NCI-H2107 treated with DMSO at 0.1 percent for 48 hours (cell line): Measurements from ENCODE around the gene IL6R.
"Not testable (repeated sequence)": the region's sequence is repeated elsewhere in the genome, so short reads cannot be mapped to it uniquely, and the experiment has no call there.

Experiments
- DNase-seq: peaks from one replicate; lab custom pipeline; 2025; ENCODE audit not compliant: unreplicated experiment; lab: John Stamatoyannopoulos, UW

IL6R gene

GRCh38 chr1:154404984-154405746 lies at the start of gene IL6R:
Gene IL6R (plus strand): TSS chr1:154405343. CDS start chr1:154405630, 287 bp downstream.
- DNase-seq = peak; percentile 7

DNA sequence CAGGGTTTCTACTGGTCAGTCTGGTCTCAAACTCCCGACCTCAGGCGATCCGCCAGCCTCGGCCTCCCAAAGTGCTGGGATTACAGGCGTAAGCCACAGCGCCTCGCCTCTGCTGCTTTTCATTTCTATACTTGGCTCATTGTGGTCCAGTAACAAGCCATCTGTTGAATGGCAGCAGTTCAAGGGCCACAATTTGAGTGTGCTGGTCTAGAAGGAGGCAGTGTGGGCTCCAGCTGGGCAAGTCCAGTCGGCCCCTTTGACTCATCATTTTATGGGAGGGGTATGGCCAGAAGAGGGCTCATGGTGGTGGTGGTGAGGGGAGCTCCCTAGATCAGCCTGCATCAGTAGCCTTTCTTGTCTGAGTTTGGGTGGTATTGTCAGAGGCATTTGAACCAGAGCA lies 46.6 kb upstream of the IL6R start:
- no peak for DNase-seq

DNA sequence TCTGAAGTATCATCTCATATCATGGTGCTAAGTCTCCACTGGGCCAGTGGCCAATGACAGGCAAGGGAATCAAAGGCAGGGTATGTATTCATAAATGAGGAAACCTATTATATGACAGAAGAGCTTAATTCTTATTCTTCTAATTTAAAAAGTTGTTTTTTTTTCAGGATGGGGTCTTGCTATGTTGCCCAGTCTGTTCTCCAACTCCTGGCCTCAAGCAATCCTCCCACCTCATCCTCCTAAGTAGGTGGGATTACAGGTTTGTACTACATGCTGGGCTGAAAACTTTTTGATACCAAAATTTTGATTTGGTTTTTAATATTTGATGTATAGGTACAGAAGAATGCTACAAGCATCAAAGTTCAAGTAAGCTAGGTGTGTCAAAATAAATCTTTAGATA lies 44.9 kb upstream of the IL6R start:
- no peak for DNase-seq

DNA sequence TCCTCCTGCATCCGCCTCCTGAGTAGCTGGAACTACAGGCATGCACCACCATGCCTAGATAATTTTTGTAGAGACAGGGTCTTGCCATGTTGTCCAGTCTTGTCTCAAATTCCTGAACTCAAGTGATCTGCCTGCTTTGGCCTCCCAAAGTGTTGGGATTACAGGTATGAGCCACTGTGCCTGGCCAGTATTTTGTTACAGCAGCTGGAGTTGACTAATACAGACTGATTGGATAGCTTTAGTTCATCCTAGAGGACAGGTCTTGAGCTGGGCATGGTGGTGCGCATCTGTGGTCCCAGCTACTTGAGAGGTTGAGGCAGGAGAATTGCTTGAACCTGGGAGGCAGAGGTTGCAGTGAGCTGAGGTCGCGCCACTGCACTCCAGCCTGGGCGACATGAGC lies 44.3 kb upstream of the IL6R start:
- DNase-seq = not testable (repeated sequence)

DNA sequence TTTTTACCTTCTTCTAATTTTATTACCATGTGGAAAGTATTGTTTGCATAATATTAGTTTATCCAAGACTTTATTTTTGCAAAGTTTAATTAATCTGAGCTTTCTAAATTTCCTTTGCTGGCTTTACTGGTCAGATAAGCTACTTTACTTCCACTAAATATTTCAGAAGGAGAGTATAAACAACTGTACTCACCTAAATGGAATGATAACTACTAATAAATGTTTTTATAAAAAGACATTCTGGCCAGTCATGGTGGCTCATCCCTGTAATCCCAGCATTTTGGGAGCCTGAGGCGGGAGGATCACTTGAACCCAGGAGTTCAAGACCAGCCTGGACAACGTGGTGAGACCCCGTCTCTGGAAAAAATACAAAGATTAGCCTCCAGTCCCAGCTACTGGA lies 43.8 kb upstream of the IL6R start:
- no peak for DNase-seq

GRCh38 chr1:154371436-154371835 lies 33.7 kb upstream of the IL6R start:
- DNase-seq = no peak

GRCh38 chr1:154373777-154374357 lies 31.3 kb upstream of the IL6R start:
- DNase-seq = not testable (repeated sequence)

DNA sequence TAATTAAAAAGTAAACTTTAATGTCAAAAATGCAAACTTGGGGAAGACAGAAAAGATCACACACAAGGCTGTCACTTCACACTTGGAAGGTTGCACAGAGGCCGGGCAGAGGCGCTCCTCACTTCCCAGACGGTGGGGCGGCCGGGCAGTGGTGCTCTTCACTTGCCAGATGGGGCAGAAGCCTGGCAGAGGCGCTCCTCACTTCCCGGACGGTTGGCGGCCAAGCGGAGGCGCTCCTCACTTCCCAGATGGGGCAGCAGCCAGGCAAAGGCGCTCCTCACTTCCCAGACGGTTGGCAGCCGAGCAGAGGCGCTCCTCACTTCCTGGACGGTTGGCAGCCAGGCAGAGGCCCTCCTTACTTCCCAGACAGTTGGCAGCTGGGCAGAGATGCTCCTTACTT lies 25.8 kb upstream of the IL6R start:
- DNase-seq = no peak

DNA sequence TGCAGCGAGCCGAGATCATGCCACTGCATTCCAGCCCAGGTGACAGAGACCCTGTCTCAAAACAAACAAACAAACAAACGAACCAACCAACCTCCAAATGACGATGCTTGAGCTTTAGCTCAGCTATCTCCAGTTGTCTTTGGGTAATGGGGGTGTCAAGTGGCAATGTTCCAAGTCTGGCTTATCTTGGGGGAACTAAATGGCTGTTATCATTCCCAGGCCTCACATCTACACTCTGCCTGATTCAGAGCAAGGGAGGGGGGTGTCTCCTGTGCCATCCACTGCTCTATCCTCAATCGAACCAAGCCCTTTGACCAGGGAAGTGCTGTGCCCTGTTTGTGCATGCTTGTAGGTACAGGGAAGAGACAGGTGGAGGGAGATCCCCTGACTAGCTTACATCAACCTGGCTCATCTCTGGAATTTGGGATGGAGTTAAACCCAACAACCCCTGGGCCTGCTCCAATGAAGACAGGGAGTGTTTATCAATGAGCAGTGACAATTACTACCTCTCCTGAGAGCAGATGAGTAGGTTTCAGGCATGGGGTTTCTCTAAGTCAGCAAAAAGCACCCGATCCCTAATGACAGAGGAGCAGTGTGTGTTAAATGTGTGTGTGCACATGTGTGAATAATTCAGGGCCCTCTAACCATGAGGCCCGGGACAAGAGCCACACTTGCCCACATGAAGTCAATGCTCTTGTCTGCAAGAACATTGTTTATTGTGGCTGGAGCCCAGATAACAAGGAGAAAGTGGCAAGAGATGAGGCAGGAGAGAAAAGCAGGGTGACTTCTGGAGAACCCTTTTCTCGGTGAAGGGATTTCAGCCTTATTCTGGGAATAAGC lies 20.3 kb upstream of the IL6R start:
- DNase-seq = no peak

DNA sequence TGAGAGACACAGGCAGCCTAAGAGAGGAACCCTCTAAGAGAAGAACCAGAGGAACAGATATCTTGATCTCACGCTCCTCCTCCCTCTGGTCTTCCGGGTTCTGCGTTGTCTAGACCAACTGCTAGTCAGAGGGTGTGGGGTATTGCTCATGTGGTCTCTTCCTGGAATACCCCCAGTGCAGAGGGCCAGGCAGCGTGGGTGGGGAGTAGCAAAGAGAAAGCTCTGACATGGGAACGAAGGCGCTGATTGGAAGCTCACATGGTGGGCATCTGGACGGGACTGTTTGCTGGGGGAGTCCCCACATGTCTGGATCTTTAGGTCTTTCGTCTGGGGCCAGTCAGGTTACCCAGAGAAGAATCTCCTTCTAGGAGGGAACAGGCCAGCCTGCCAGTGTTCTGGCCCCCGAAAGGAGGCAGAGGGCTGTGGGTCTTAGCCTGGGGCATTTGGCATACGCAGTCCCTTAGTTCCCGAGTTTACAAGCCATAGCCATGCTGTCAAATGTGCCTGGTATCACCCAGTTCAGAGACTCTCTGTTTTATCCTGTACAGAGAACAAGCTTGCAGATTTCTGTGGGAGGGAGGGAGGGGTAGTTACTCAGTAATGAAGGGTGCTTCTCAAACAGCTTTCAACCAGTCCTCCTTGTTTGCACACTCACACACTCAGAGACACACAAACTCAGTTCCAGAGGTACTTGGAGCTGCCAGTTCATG lies 18.3 kb upstream of the IL6R start:
- DNase-seq = no peak

GRCh38 chr1:154391086-154391770 lies 13.9 kb upstream of the IL6R start:
- no peak for DNase-seq

DNA sequence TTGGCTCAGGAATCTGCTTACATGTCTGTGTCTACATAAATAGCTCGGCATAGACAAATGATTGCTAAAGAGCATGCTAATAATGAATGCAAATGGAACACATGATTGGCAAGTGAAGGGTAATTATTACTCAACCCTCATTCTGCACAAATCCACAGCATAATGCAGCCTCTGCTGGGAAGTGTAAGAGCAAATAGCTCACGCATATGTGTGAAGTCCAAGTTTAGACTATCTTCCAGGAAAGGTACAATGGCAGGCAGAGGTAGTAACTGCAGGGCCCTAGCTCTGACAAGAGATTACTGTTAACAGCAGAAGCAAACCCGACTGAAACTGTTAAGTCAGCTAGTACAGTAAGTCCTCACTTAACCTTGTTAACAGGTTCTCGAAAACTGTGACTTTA lies 7.0 kb upstream of the IL6R start:
- DNase-seq = no peak

GRCh38 chr1:154398678-154399077 lies 6.5 kb upstream of the IL6R start:
- DNase-seq = no peak

DNA sequence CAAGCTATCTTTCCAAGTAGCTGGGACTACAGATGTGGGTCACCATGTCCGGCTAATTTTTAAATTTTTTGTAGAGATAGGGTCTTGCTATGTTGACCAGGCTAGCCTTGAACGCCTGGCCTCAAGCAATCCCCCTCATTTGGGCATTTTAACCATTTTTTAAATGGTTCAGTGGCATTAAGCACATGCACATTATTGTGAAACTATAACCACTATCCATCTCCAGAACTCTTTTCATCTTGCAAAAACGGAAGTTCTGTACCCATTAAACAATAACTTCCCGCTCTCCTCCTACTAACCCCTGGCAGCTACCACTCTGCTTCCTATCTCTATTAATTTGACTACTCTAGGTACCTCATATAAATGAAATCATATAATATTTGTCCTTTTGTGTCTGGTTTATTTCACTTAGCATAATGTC lies 4.8 kb upstream of the IL6R start:
- DNase-seq = no peak

DNA sequence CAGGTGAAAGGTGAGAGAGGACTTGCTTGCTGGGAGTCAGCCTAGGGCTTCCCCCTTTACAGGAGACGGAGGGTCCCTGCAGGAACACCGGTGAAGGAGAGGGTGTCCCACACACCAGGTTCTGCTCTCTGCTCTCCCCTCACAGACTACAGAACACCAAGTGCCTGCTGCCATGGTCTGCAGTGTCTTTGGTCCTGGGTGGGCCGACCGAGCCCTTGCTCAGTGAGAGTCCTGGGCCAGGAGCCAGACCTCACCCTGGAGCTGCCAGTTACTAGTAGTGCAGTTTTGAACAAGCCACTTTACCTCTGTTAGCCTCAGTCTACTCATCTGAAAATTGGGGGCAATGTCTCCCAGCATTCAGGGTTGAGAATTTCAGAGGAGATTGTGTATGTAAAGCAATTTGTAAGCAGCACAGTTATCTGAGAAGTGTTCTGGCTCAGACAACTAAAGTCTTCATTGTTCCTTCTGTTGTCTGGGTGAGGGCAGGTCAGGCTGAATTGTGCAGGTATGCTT lies 2.7 kb upstream of the IL6R start:
- no peak for DNase-seq

DNA sequence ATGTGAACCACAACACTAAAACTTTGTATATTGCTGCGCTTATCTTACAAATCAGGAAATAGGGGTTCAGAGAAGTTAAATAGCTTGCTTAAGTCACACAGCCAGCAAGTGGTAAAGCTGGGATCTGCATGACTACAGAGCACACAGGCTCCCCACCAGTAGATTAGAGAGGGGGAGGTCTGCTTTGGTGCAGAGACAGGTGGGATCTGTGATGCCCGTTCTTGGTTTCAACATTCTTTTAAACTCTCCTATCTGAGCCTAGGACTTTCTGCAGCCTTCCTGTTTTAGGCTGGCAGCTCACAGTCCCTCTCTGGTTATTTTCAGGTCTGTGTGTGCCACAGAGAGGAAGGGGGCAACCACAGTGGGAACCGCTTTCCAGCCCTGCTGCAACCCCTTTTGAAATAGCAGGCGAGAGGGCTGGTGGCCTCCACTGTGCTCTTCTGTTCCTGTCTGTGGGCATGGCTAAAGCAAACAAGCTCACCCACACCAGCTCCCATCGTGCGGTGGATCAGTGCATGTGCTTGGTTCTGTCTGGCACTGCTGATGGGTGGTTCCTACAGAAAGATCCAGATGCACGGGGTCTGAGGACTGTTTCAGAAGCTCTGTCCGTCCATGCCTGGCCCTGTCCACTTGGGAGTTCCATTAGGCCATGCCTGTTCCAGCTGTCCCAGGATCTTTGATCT lies 1.7 kb upstream of the IL6R start:
- no peak for DNase-seq

- DNase-seq = no peak
Observed at GRCh38 chr1:154403983-154404382, 1.2 kb upstream of the IL6R start.

DNA sequence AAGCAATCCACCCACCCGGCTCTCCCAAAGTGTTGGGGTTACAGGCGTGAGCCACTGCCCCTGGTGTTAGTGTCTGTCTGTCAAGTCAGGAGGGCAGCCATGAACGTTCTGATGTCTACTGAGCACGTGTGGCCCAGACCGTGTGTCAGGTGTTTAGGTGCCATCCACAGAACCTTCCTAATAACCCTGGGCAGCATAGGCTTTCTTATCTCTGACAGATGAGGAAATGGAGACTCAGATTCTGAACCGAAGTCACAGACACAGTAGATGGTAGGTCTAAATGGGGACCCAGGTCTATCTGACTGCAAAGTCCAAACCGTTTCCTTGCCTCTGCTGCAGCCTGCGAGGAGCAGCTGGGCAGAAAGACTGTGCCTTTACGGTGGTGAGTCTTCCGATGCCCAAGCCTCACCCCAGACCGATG lies 622 bp upstream of the IL6R start:
- no peak for DNase-seq

- DNase-seq = peak; percentile 6
Observed at GRCh38 chr1:154405747-154406571, 816 bp downstream of the IL6R start.
